ENCODE measurements around the gene YWHAQ. TPM values are rescaled to one million over a fixed set of nuclear protein-coding genes. Genes with fewer than 3 reads are reported as not detected.

Gene YWHAQ
- total and polyA plus RNA-seq, 9 of the 15 experiments (the other 6 are each of a cell fraction or from before 2014, with no cell fraction given): 63.1 to 359 (median 203) TPM

- TF ChIP-seq TCF3 (CRISPR knock-in tag; IDR thresholded peaks at IDR 0.05): peak; percentile 92
- 0 out of 2 replicates have a peak, but pooled peaks have one; percentile 20 for TF ChIP-seq SMAD4 (CRISPR knock-in tag; conservative IDR thresholded peaks at IDR 0.05)
- no peak for TF ChIP-seq ZNF780A (CRISPR knock-in tag; IDR thresholded peaks at IDR 0.05)
- no peak for TF ChIP-seq PREB (CRISPR knock-in tag; IDR thresholded peaks at IDR 0.05)
- no peak for TF ChIP-seq ZNF212 (CRISPR knock-in tag; IDR thresholded peaks at IDR 0.05)
- TF ChIP-seq CTBP1 (IDR thresholded peaks at IDR 0.05; ENCODE audit: borderline replicate concordance): peak; percentile 58; the same call in 1 of the 2 replicates
- no peak for TF ChIP-seq GTF2F1 (IDR thresholded peaks at IDR 0.05; ENCODE audit: low read depth, low read length)
- TF ChIP-seq IRF9 (tag; IDR thresholded peaks at IDR 0.05): no peak
- no peak for TF ChIP-seq ZNF277 (CRISPR knock-in tag; IDR thresholded peaks at IDR 0.05; ENCODE audit: borderline replicate concordance)
- TF ChIP-seq TFAM (CRISPR knock-in tag; conservative IDR thresholded peaks at IDR 0.05): no peak
- no peak for TF ChIP-seq ZSCAN29 (IDR thresholded peaks at IDR 0.05)
- no peak for TF ChIP-seq ZNF592 (IDR thresholded peaks at IDR 0.05)
- TF ChIP-seq ZNF766 (CRISPR knock-in tag; conservative IDR thresholded peaks at IDR 0.05): no peak
- TF ChIP-seq PBX2 (CRISPR knock-in tag; IDR thresholded peaks at IDR 0.05; ENCODE audit: low read depth): no peak
- peak; percentile 55; the same call in 1 of the 2 replicates for TF ChIP-seq PBX2 (tag; conservative IDR thresholded peaks at IDR 0.05; ENCODE audit: low read depth)
- no peak for TF ChIP-seq ATF1 (CRISPR knock-in tag; IDR thresholded peaks at IDR 0.05)
- TF ChIP-seq ATF1 (tag; IDR thresholded peaks at IDR 0.05): 0 out of 2 replicates have a peak, but pooled peaks have one; percentile 44
- peak; percentile 62 to 71; a peak in 2 of 4 replicates for TF ChIP-seq TBL1XR1 (IDR thresholded peaks at IDR 0.05; ENCODE audit: low read length in 2 of 2)
- TF ChIP-seq SRSF7 (optimal IDR thresholded peaks at IDR 0.05; ENCODE audit: low read depth, low read length): no peak
Observed at GRCh38 chr2:9673914-9674481, 43.2 kb upstream of the YWHAQ start (continued).

Measured in K562 (cell line).